Pulmonary artery endothelial cell (primary cell): ENCODE measurements around the gene ILDR2. TPM values are rescaled to one million over a fixed set of nuclear protein-coding genes. Genes with fewer than 3 reads are reported as not detected.

Experiments
- DNase-seq: peaks from one replicate; pipeline ENCODE4 v3.0.0-alpha.2; 2011; ENCODE audit warnings: low read depth, low spot score
- total RNA-seq: library from RNA; depleted of rRNA; stranded (reverse); fragments of >200 nt; gene quantifications from 2 replicates; pipeline ENCODE4 v1.2.3, GENCODE V29; 2014

ILDR2 gene, protein sequence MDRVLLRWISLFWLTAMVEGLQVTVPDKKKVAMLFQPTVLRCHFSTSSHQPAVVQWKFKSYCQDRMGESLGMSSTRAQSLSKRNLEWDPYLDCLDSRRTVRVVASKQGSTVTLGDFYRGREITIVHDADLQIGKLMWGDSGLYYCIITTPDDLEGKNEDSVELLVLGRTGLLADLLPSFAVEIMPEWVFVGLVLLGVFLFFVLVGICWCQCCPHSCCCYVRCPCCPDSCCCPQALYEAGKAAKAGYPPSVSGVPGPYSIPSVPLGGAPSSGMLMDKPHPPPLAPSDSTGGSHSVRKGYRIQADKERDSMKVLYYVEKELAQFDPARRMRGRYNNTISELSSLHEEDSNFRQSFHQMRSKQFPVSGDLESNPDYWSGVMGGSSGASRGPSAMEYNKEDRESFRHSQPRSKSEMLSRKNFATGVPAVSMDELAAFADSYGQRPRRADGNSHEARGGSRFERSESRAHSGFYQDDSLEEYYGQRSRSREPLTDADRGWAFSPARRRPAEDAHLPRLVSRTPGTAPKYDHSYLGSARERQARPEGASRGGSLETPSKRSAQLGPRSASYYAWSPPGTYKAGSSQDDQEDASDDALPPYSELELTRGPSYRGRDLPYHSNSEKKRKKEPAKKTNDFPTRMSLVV
- not detected in 2 replicates for total RNA-seq

GRCh38 chr1:166975361-166976129 lies at the start of gene ILDR2:
Gene ILDR2, minus strand, starts transcription at chr1:166975540. Its CDS starts 272 bp downstream, at chr1:166975268.
- DNase-seq: no peak

DNA sequence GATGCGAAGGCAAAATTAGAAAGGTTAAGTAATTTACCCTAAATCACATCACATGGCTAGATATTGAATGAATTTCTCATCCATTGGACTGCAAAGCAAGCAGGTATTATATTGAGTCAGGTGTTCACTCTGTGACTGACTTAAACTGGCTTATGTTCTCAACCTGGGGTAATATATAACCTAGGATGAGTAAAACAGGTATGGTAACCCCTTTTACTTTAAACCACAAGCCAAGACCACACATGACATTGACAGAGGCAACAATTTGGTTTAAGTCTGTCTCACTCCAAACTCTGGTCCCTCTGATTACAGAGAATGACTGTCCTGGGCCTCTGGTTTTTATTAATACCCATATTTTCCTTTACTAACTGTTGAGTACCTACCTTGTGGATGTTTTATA lies 47.0 kb upstream of the ILDR2 start:
- DNase-seq: no peak

DNA sequence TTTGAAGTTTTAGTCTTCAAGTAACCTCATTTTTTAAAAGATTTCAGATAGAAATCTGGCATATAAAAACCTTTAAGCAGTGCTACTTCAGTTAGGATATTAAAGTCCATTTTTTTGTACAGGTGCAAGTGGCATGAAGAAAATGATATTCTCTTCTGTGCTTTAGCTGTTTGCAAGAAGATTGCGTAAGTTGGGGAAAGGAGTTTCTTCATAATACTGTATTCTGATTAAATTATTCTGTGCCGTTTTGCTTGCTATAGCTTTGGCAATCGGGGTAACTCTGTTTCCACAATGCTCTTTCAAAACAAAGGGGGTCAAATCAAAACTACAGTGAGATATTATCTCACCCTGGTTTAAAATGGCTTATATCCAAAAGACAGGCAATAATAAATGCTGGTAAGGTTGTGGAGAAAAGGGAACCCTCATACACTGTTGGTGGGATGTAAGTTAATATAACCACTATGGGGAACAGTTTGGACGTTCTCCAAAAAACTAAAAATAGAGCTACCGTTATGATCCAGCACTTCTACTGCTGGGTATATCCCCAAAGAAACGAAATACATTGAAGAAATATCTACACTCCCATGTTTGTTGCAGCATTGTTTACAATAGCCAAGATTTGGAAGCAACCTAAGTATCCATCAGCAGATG lies 40.9 kb upstream of the ILDR2 start:
- no peak for DNase-seq

GRCh38 chr1:167013108-167013929 lies 38.0 kb upstream of the ILDR2 start:
- no peak for DNase-seq

GRCh38 chr1:167012570-167012969 lies 37.2 kb upstream of the ILDR2 start:
- no peak for DNase-seq

DNA sequence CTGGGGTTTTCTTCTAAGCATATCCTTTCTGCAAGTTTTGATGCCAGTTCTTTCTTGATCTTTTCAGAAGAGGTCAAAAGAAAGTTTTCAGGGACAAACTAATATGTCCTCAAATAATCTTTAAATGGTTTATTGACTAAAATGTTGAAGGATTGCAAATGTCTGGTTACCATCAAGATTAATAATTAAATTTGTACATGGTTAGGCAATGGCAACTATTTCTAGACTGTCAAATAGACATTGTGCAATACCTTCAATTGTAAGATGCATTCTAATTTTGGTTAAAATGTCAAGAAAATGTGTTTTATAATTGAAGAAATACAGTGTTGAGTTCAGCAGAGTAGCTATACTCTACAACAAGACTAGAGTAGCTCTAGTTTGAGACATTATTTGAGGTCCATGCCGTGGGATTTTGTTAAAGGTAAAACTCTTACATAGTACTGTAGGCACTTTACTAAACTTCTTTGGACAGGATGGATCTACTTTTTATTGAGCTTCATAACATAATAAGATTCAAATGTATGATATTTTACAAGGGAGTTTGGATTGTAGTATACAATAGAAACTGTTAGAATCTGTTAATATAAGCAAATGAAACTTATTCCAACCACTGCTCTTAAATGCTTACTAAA lies 36.3 kb upstream of the ILDR2 start:
- no peak for DNase-seq

DNA sequence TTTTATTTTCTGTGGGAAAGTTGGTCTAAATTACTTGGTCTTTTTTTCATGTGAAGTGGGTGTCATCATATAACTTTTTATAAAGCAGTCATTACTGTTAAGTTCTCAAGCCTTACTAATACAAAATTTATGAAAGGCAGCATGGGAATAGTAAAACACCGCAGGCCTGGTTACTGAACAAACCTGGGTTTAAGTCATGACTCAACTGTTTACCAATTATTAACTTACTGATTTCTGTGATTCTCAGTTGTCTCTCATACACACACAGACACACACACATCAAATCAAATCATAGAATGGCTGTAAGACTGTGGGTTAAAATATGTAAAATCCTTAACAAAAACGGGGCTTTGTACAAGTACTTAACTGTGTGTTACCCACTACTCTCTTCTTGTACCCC lies 28.4 kb upstream of the ILDR2 start:
- no peak for DNase-seq

- DNase-seq: no peak
Measured at GRCh38 chr1:167002354-167002753, 27.0 kb upstream of the ILDR2 start.

GRCh38 chr1:167000546-167000945 lies 25.2 kb upstream of the ILDR2 start:
- DNase-seq: no peak

- no peak for DNase-seq
Measured at GRCh38 chr1:166999500-167000055, 24.2 kb upstream of the ILDR2 start.

DNA sequence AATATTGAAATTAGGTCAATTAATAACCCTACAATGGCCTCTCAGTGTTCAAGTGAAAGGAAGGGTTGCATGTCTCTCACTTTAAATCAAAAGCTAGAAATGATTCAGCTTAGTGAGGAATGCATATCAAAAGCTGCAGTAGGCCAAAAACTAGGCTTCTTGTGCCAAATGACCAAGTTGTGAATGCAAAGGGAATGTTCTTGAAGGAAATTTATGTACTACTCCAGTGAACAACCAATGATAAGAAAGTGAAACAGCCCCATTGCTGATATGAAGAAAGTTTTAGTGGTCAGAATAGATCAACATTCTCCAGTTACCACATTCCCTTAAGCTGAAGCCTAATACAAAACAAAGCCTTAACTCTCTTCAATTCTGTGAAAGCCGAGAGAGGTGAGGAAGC lies 23.7 kb upstream of the ILDR2 start:
- no peak for DNase-seq

- DNase-seq: no peak
Measured at GRCh38 chr1:166988974-166989515, 13.7 kb upstream of the ILDR2 start, which contains the start of gene MAEL. Gene MAEL, plus strand, starts transcription at chr1:166989280. Its CDS starts 73 bp downstream, at chr1:166989353.

DNA sequence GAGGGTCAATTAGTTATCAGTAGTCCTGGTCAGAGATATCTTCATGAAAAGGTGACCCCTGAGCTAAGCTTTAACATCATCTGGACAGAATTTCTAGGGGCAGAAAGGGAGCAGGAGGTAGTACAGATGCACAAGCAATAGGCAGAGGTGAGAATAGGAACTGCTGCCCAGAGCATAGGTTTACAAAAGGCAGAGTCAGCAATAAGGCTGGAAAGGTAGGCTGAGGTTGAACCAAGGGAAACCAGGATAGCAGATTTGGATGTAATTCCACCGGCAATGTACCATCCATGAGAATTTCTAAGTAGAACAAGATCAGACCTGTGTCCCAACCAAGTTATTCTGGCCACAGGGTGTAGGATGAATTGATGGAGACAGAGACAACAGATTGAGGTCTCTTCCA lies 6.2 kb upstream of the ILDR2 start:
- no peak for DNase-seq

DNA sequence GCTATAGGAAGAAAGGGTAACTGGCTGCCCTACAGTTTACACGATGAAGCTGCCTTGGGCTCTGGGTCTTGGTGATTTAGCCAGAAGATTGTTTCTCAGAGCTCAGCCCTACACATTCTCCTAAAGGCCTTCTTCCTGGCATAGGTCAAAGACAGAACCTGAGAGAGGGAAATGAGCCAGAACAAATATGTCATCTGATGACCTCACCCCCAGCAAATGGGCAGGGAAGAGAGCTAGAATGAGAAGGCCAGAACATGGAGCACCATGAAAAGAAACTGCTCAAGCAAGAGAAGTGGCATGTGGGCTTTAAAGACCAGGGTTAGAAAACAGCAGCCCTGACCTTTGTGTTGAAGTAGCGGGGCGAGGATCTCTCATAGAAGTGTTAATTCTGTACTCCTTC lies 5.5 kb upstream of the ILDR2 start:
- DNase-seq: no peak

DNA sequence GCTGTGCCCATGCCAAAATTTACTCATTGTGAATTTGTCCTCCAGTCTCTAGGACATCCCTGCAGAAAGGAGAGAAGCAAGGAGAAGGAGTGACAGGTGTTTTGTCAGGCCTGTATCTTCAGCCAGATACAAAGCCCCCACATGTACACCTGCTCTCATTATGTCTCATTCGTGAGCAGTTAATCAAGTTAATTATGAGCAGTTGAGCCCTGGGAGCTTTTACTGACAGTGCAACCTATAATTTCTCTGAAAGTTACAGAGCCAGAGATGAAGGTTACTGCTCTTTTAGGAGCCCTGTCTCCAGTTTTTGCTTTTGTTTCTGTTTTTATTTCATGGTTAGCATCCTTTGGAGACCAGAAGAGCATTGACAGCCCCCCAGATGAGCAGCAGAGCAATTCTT lies 5.0 kb upstream of the ILDR2 start:
- no peak for DNase-seq

DNA sequence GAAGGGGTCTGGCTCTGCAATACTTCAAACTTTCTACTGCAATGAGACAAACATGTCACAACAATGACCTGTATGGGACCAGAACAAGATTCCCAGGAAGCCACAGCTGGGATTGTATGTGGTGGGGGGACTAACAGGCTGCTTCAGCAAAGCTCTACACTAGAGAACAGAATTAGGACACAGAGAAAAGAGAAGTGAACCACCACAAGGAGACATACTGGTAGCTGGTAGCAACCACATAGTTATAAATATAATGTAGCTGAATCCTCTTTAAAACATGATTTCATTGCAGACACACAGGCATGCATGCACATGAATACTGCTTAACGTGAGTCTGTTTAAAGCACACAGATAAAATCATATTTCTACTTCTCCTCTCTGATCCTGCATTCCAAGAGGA lies 3.5 kb upstream of the ILDR2 start:
- no peak for DNase-seq

DNA sequence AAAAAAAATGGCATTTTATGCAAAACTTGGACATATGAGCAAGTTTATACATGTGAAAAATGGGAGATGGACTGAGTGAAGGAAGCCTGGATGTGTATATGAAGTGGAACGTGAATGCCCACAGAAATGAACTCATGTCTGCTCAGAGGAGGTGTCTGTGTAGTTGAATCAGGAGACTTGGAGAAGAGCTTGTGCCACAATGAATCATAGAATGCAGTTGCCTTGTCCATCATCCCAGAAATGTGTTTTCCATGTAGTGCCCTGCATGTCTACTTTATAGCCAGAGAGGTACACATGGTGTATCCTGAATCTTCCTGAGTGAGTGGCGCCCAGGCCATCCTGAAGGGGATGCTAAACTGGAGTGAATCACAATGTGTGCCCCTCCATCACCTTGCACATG lies 2.6 kb upstream of the ILDR2 start:
- DNase-seq: no peak

GRCh38 chr1:166974647-166975345 lies 544 bp downstream of the ILDR2 start:
- no peak for DNase-seq

- no peak for DNase-seq
Measured at GRCh38 chr1:166972826-166973225, 2.5 kb downstream of the ILDR2 start.
